ENCODE measurements around the gene IGFBP7.

IGFBP7 gene

GRCh38 chr4:56999751-57000150 is 110.4 kb downstream of the IGFBP7 start:
- H4K20me1 ChIP-seq = peaks cover 34 to 71% (median 37%) of the 10 kb centered on the region in 11 experiments; a peak in 20 of 22 replicates
- no peak overlapping the region for H3K4me3 ChIP-seq
- H3K36me3 ChIP-seq = peaks cover 97 to 100% (median 98%) of the 10 kb centered on the region in 11 experiments
- no peaks in the 10 kb centered on the region for H3K27me3 ChIP-seq
- H3K9me3 ChIP-seq (replicated peaks in 1 of 11) = no peaks in the 10 kb centered on the region
- TF ChIP-seq Cebpa-rat (IDR thresholded peaks at IDR 0.05) = no peak
- no peak overlapping the region for H3K9ac ChIP-seq
- no peak overlapping the region for H3K27ac ChIP-seq
- no peak overlapping the region for H3K4me2 ChIP-seq
- H3K4me1 ChIP-seq = no peaks in the 10 kb centered on the region

DNA sequence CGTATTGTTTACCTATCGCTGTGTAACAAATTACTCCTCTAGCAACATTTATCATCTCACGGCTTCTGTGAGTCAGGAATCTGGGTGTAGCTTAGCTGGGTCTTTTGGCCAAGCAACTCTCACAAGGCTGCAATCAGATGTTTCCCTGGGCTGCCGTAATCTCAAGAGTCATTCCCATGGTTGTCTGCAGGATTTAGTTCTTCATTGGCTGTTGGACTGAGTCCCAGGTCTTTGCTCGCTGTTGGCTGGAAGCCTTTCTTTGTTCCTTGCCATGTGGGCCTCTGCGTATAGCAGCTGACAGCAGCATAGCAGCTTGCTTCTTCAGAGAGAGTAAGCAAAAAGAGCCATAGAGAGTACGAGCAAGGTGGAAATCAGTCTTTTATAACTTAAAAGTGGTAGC is 114.7 kb downstream of the IGFBP7 start:
- no peak for TF ChIP-seq Cebpa-rat (IDR thresholded peaks at IDR 0.05)
- Histone ChIP-seq H3K9me3 (replicated peaks in 1 of 11) (no peaks in the 10 kb centered on the region), H3K4me3 (no peak overlapping the region), H4K20me1 (peaks cover 60 to 91% (median 76%) of the 10 kb centered on the region in 11 experiments; a peak in 21 of 22 replicates), H3K4me1 (peaks cover 0 to 16% (median 0%) of the 10 kb centered on the region in 10 experiments; a peak in 4 of 20 replicates), H3K27ac (no peak overlapping the region), H3K4me2 (no peak overlapping the region), H3K9ac (no peak overlapping the region), H3K27me3 (no peaks in the 10 kb centered on the region), H3K36me3 (peaks cover 95 to 100% (median 99%) of the 10 kb centered on the region in 11 experiments)

DNA sequence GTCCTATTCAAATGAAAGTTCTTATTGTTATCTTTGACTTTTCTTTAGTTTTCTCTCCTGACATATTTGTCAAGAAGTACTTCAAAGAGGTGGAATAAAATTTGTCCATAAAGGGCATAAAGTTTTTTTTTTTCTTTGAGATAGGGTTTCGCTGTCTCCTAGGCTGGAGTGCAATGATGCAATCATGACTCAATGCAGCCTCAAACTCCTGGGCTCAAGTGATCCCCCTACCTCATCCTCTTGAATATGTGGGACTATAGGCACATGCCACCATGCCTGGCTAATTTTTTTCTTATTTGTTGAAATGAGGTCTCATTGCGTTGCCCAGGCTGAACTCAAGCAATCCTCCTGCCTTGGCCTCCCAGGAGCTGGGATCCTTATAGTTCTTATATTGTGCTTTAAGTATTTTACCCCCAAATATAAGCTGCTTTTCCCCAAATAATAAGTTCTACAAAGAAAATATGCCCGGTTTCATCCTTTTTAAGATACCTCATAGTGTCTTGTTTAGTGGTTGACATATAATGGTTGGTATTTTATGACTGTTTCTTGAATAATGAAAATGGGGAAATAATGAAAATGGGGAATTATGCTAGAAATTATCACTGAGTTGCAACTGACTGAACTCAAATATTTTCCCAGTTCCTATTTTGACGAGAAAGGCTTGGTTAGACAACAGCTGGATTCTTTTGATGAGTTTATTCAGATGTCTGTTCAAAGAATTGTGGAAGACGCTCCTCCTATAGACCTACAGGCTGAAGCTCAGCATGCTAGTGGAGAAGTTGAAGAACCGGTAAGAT is 119.9 kb downstream of the IGFBP7 start:
- Histone ChIP-seq H3K9ac (no peak overlapping the region), H4K20me1 (peaks cover 73 to 100% (median 93%) of the 10 kb centered on the region in 11 experiments), H3K27me3 (no peaks in the 10 kb centered on the region), H3K4me3 (no peak overlapping the region), H3K4me2 (peak overlapping the region in 2 of 11 experiments; percentile 41; a peak in 4 of 22 replicates), H3K9me3 (replicated peaks in 1 of 11) (no peaks in the 10 kb centered on the region), H3K4me1 (peaks cover 0 to 31% (median 0%) of the 10 kb centered on the region in 10 experiments; a peak in 7 of 20 replicates), H3K27ac (no peak overlapping the region), H3K36me3 (peaks cover 88 to 100% (median 98%) of the 10 kb centered on the region in 11 experiments)
- TF ChIP-seq Cebpa-rat (IDR thresholded peaks at IDR 0.05) = no peak

- H3K36me3 ChIP-seq = peaks cover 61 to 100% (median 95%) of the 10 kb centered on the region in 11 experiments
- TF ChIP-seq Cebpa-rat (IDR thresholded peaks at IDR 0.05) = no peak
- no peaks in the 10 kb centered on the region for H3K27me3 ChIP-seq
- H3K9ac ChIP-seq = no peak overlapping the region
- no peaks in the 10 kb centered on the region for H3K9me3 ChIP-seq (replicated peaks in 1 of 11)
- peaks cover 90 to 100% (median 98%) of the 10 kb centered on the region in 11 experiments for H4K20me1 ChIP-seq
- H3K27ac ChIP-seq = no peak overlapping the region
- H3K4me3 ChIP-seq = no peak overlapping the region
- no peak overlapping the region for H3K4me2 ChIP-seq
- peaks cover 3 to 43% (median 6%) of the 10 kb centered on the region in 10 experiments; a peak in 12 of 20 replicates for H3K4me1 ChIP-seq
These were observed 123.2 kb downstream of the IGFBP7 start for GRCh38 chr4:56986952-56987351.

- H3K36me3 ChIP-seq = peaks cover 53 to 100% (median 92%) of the 10 kb centered on the region in 11 experiments
- TF ChIP-seq Cebpa-rat (IDR thresholded peaks at IDR 0.05) = no peak
- peaks cover 6 to 43% (median 14%) of the 10 kb centered on the region in 10 experiments; a peak in 18 of 20 replicates for H3K4me1 ChIP-seq
- no peak overlapping the region for H3K9ac ChIP-seq
- peaks cover 91 to 100% (median 98%) of the 10 kb centered on the region in 11 experiments for H4K20me1 ChIP-seq
- no peak overlapping the region for H3K27ac ChIP-seq
- no peaks in the 10 kb centered on the region for H3K9me3 ChIP-seq (replicated peaks in 1 of 11)
- no peak overlapping the region for H3K4me2 ChIP-seq
- H3K4me3 ChIP-seq = no peak overlapping the region
- H3K27me3 ChIP-seq = no peaks in the 10 kb centered on the region
These were observed 124.0 kb downstream of the IGFBP7 start for GRCh38 chr4:56986192-56986591.

GRCh38 chr4:56981795-56982201 is 128.4 kb downstream of the IGFBP7 start:
- H3K4me3 ChIP-seq = no peak overlapping the region
- no peaks in the 10 kb centered on the region for H3K9me3 ChIP-seq (replicated peaks in 1 of 11)
- no peak overlapping the region for H3K27ac ChIP-seq
- no peak for TF ChIP-seq Cebpa-rat (IDR thresholded peaks at IDR 0.05)
- peaks cover 20 to 65% (median 60%) of the 10 kb centered on the region in 11 experiments for H3K36me3 ChIP-seq
- peaks cover 75 to 84% (median 79%) of the 10 kb centered on the region in 11 experiments for H4K20me1 ChIP-seq
- no peaks in the 10 kb centered on the region for H3K27me3 ChIP-seq
- peak overlapping the region in 5 of 11 experiments; percentile 3 to 31 (median 13); a peak in 2 of 22 replicates for H3K9ac ChIP-seq
- H3K4me1 ChIP-seq = peaks cover 17 to 37% (median 28%) of the 10 kb centered on the region in 10 experiments
- H3K4me2 ChIP-seq = peak overlapping the region; percentile 40 to 97 (median 92); a peak in 20 of 22 replicates
